ENCODE results near the gene TSPAN32. TPM values are rescaled to one million over a fixed set of nuclear protein-coding genes. Genes with fewer than 3 reads are reported as not detected.

Gene TSPAN32
- total RNA-seq, 4 donors from 2014 or later = not detected

GRCh38 chr11:2320568-2321310, 18.9 kb downstream of the TSPAN32 start:
- TF ChIP-seq CTCF (IDR thresholded peaks at IDR 0.05 in 4 of 5, conservative IDR thresholded peaks at IDR 0.05 in 1 of 5) (no peak), POLR2A (IDR thresholded peaks at IDR 0.05) (no peak)
- no peak for DNase-seq

GRCh38 chr11:2321311-2321683, 19.5 kb downstream of the TSPAN32 start:
- intact Hi-C loops (cut with DNase I; ENCODE audit: low total_unique reads) = loop anchor here (10.0 kb wide), 1 partner anchor 454 kb away; no protein-coding TSS in a partner anchor
- in situ Hi-C loops (cut with MboI; ENCODE audit: low sequenced_read_pairs in 4 of 4) = no loop called here
- DNase-seq = no peak
- Histone ChIP-seq H3K36me3 (no peaks in the 10 kb centered on the region), H3K27ac (no peak overlapping the region), H3K4me1 (peaks cover 4 to 5% of the 10 kb centered on the region in 2 donors), H3K9me3 (peaks cover 0 to 5% (median 0%) of the 10 kb centered on the region in 3 donors), H3K4me3 (no peak overlapping the region), H3K27me3 (no peaks in the 10 kb centered on the region)
- TF ChIP-seq CTCF (IDR thresholded peaks at IDR 0.05 in 4 of 5, conservative IDR thresholded peaks at IDR 0.05 in 1 of 5) = no peak
- TF ChIP-seq POLR2A (IDR thresholded peaks at IDR 0.05) = no peak
- ATAC-seq = no peak

More at GRCh38 chr11:2320568-2321310, 18.9 kb downstream of the TSPAN32 start:
- peaks cover 4 to 5% of the 10 kb centered on the region in 2 donors for H3K4me1 ChIP-seq
- H3K36me3 ChIP-seq = no peaks in the 10 kb centered on the region
- H3K27ac ChIP-seq = no peak overlapping the region
- H3K27me3 ChIP-seq = no peaks in the 10 kb centered on the region
- no peak overlapping the region for H3K4me3 ChIP-seq
- in situ Hi-C loops (cut with MboI; ENCODE audit: low sequenced_read_pairs in 4 of 4) (no loop called here), intact Hi-C loops (cut with DNase I; ENCODE audit: low total_unique reads) (loop anchor here (10.0 kb wide), 1 partner anchor 454 kb away; no protein-coding TSS in a partner anchor)
- ATAC-seq = no peak
- H3K9me3 ChIP-seq = peaks cover 0 to 5% (median 0%) of the 10 kb centered on the region in 3 donors

- intact Hi-C loops (cut with DNase I; ENCODE audit: low total_unique reads) (loop anchor here (5.0 to 10.0 kb wide), 3 partner anchors 52 to 562 kb away; partner anchors contain the start of genes CD81 and CDKN1C), in situ Hi-C loops (cut with MboI; ENCODE audit: low sequenced_read_pairs in 4 of 4) (no loop called here)
- H3K9me3 ChIP-seq = no peaks in the 10 kb centered on the region
- no peak for ATAC-seq
- DNase-seq = no peak
- peaks cover 4 to 5% of the 10 kb centered on the region in 2 donors for H3K4me1 ChIP-seq
- no peak overlapping the region for H3K4me3 ChIP-seq
- no peaks in the 10 kb centered on the region for H3K36me3 ChIP-seq
- peak overlapping the region; percentile 61 to 78 (median 71) for H3K27ac ChIP-seq
- TF ChIP-seq POLR2A (IDR thresholded peaks at IDR 0.05) (no peak), CTCF (IDR thresholded peaks at IDR 0.05 in 4 of 5, conservative IDR thresholded peaks at IDR 0.05 in 1 of 5) (no peak)
- H3K27me3 ChIP-seq = no peaks in the 10 kb centered on the region
Measured at GRCh38 chr11:2325123-2325522, 23.3 kb downstream of the TSPAN32 start.

DNA sequence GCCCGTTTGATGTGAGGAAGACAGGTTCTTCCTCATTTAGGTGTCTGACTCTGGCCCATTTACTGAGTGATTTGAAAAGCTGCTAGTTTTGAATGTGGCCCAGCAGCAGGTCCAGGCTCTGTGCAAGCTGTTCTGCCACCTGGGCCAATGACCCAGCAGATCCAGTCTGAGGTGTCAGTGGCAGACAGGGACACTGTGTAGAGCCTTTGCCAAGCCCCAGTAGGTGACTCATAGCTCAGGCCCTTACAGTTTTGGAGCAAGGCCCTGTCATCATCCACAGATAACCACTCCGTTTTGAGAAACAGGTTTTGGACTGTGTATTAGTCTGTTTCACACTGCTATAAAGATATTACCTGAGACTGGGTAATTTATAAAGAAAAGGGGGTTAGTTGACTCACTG, 23.9 kb downstream of the TSPAN32 start:
- in situ Hi-C loops (cut with MboI; ENCODE audit: low sequenced_read_pairs in 4 of 4) = no loop called here
- Histone ChIP-seq H3K27ac (peak overlapping the region; percentile 61 to 78 (median 71)), H3K27me3 (no peaks in the 10 kb centered on the region), H3K4me3 (no peak overlapping the region), H3K9me3 (no peaks in the 10 kb centered on the region), H3K36me3 (no peaks in the 10 kb centered on the region), H3K4me1 (peaks cover 4 to 5% of the 10 kb centered on the region in 2 donors)
- DNase-seq (peak; percentile 81 to 87), ATAC-seq (peak; percentile 100)
- TF ChIP-seq POLR2A (IDR thresholded peaks at IDR 0.05) = no peak
- TF ChIP-seq CTCF (IDR thresholded peaks at IDR 0.05 in 4 of 5, conservative IDR thresholded peaks at IDR 0.05 in 1 of 5) = no peak
- intact Hi-C loops (cut with DNase I; ENCODE audit: low total_unique reads) = loop anchor here (5.0 to 10.0 kb wide), 3 partner anchors 52 to 562 kb away; partner anchors contain the start of genes CD81 and CDKN1C
